HepG2 (cell line): ENCODE data around the gene RGS7. TPM values are rescaled to one million over a fixed set of nuclear protein-coding genes. Genes with fewer than 3 reads are reported as not detected.

ENCODE experiments used
- HMGA1 ChIP-seq: sonication (generic); formaldehyde crosslinking; conservative IDR thresholded peaks from 2 replicates; pipeline ENCODE4 v1.4.0; 2020; ENCODE audit warnings: missing genetic modification reagents
- HNRNPLL ChIP-seq: fragments of 200-400 bp; formaldehyde crosslinking; IDR thresholded peaks from 2 replicates; pipeline ENCODE4 v1.6.1; 2017; ENCODE audit warnings: mild to moderate bottlenecking, low read depth, low read length; ENCODE audit not compliant: poor library complexity, severe bottlenecking
- RFX1 ChIP-seq: fragments of 450-650 bp; IDR thresholded peaks from 2 replicates; pipeline ENCODE4 v1.6.1; 2017
- ZMYM4 ChIP-seq: sonication (generic); formaldehyde crosslinking; IDR thresholded peaks from 2 replicates; pipeline ENCODE4 v1.8.1; 2023; ENCODE audit warnings: mild to moderate bottlenecking, missing genetic modification reagents
- ZNF234 ChIP-seq: sonication (generic); formaldehyde crosslinking; conservative IDR thresholded peaks from 2 replicates; pipeline ENCODE4 v1.5.1; 2020; ENCODE audit warnings: mild to moderate bottlenecking, missing genetic modification reagents
- ZNF253 ChIP-seq: sonication (generic); formaldehyde crosslinking; IDR thresholded peaks from 2 replicates; pipeline ENCODE4 v1.8.0; 2022; ENCODE audit warnings: mild to moderate bottlenecking, missing genetic modification reagents, borderline replicate concordance
- ZNF564 ChIP-seq: sonication (generic); formaldehyde crosslinking; IDR thresholded peaks from 2 replicates; pipeline ENCODE4 v1.8.1; 2023; ENCODE audit warnings: mild to moderate bottlenecking, missing genetic modification reagents
- polyA plus RNA-seq, 8 experiments: library from polyadenylated mRNA; depleted of rRNA in 3 of 8; stranded (reverse) in 7 of 8; unstranded in 1 of 8; fragments of >200 nt; fragmentation: Illumina TruSeq in 4 of 8; extraction: Trizol in 4 of 8; gene quantifications; 2 replicates each; pipeline versions ENCODE4 v1.2.1 to v1.2.3, GENCODE V29; 2011 to 2016; ENCODE audit warnings: low read depth in 4 of 8, missing spikeins in 1 of 8, mixed read lengths in 1 of 8; ENCODE audit not compliant: insufficient read depth in 1 of 8
- total RNA-seq, 5 experiments: library from RNA; depleted of rRNA; stranded (reverse); fragments of >200 nt; fragmentation: Illumina TruSeq; extraction: Trizol; gene quantifications; 2 replicates each; pipeline ENCODE4 v1.2.3, GENCODE V29; 2016; ENCODE audit warnings: low read depth in 1 of 5
- TF ChIP-seq, protein P1 (sequence below): IDR thresholded peaks from 2 replicates; pipeline ENCODE4 v1.6.1; 2012; ENCODE audit warnings: low read depth, low read length, improper control_type of control experiment
- TF ChIP-seq, protein P2 (sequence below): sonication (generic); formaldehyde crosslinking; IDR thresholded peaks from 2 replicates; pipeline ENCODE4 v1.4.0; 2020; ENCODE audit warnings: missing genetic modification reagents
- TF ChIP-seq, protein P3 (sequence below): sonication (generic); formaldehyde crosslinking; IDR thresholded peaks from 2 replicates; pipeline ENCODE4 v1.8.0; 2022; ENCODE audit warnings: missing genetic modification reagents, mild to moderate bottlenecking, inconsistent platforms, borderline replicate concordance
- TF ChIP-seq, protein P4 (sequence below): IDR thresholded peaks from 2 replicates; pipeline ENCODE4 v1.6.1; 2016; ENCODE audit warnings: control low read depth
- TF ChIP-seq, protein P5 (sequence below): sonication (generic); formaldehyde crosslinking; IDR thresholded peaks from 2 replicates; pipeline ENCODE4 v1.5.1; 2020; ENCODE audit warnings: mild to moderate bottlenecking, missing genetic modification reagents, moderate library complexity

The RGS7 gene
- total and polyA plus RNA-seq, 2 of the 13 experiments (the other 11 are each of a cell fraction or from before 2014, with no cell fraction given): not detected

DNA sequence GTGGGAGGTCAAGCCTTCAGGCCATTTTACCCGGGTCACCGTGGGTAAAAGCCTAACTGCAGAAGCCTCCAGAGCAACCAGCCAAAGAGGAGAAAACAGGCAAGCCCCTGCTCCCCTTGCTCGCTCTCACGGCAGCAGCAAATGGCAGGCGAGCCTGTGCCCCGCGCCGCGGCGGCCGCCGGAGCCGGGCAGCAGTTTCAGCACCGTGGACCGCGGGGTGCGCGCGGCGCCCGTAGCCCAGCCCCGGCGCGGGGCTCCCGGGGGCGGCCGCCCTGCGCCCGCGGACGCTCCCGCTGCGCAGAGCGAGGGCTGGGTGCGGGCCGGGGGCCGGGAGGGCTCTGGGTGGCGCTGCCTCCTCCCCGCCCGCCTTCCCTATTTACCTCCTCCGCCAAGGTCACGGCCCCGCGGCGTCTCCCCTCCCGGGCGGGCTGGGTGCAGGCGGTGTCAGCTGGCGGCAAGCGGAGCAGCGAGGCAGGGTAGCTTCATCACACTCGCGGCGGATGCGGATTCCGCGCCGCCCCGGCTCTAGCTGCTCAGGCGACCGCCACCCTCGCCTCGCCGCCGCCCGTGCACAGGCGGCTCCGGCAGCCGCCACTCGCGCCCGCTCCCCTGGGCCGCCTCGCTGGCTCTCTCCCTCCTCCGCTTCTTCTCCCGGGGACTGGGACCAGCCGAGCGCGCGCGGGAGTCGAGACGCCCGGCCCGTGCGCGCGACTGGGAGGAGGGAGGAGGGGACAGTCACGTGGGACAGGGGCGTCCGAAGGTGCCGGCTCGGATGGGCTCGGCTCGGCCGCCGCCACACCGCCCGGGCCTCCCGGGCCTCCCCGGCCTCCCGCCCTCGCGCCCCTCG, at the start of gene RGS7 (continued):
- TF ChIP-seq, protein P1, sequence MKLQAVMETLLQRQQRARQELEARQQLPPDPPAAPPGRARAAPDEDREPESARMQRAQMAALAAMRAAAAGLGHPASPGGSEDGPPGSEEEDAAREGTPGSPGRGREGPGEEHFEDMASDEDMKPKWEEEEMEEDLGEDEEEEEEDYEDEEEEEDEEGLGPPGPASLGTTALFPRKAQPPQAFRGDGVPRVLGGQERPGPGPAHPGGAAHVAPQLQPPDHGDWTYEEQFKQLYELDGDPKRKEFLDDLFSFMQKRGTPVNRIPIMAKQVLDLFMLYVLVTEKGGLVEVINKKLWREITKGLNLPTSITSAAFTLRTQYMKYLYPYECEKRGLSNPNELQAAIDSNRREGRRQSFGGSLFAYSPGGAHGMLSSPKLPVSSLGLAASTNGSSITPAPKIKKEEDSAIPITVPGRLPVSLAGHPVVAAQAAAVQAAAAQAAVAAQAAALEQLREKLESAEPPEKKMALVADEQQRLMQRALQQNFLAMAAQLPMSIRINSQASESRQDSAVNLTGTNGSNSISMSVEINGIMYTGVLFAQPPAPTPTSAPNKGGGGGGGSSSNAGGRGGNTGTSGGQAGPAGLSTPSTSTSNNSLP: no peak
- TF ChIP-seq, protein P2, sequence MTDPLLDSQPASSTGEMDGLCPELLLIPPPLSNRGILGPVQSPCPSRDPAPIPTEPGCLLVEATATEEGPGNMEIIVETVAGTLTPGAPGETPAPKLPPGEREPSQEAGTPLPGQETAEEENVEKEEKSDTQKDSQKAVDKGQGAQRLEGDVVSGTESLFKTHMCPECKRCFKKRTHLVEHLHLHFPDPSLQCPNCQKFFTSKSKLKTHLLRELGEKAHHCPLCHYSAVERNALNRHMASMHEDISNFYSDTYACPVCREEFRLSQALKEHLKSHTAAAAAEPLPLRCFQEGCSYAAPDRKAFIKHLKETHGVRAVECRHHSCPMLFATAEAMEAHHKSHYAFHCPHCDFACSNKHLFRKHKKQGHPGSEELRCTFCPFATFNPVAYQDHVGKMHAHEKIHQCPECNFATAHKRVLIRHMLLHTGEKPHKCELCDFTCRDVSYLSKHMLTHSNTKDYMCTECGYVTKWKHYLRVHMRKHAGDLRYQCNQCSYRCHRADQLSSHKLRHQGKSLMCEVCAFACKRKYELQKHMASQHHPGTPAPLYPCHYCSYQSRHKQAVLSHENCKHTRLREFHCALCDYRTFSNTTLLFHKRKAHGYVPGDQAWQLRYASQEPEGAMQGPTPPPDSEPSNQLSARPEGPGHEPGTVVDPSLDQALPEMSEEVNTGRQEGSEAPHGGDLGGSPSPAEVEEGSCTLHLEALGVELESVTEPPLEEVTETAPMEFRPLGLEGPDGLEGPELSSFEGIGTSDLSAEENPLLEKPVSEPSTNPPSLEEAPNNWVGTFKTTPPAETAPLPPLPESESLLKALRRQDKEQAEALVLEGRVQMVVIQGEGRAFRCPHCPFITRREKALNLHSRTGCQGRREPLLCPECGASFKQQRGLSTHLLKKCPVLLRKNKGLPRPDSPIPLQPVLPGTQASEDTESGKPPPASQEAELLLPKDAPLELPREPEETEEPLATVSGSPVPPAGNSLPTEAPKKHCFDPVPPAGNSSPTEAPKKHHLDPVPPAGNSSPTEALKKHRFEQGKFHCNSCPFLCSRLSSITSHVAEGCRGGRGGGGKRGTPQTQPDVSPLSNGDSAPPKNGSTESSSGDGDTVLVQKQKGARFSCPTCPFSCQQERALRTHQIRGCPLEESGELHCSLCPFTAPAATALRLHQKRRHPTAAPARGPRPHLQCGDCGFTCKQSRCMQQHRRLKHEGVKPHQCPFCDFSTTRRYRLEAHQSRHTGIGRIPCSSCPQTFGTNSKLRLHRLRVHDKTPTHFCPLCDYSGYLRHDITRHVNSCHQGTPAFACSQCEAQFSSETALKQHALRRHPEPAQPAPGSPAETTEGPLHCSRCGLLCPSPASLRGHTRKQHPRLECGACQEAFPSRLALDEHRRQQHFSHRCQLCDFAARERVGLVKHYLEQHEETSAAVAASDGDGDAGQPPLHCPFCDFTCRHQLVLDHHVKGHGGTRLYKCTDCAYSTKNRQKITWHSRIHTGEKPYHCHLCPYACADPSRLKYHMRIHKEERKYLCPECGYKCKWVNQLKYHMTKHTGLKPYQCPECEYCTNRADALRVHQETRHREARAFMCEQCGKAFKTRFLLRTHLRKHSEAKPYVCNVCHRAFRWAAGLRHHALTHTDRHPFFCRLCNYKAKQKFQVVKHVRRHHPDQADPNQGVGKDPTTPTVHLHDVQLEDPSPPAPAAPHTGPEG: no peak
- TF ChIP-seq ZNF253 (CRISPR knock-in tag) (no peak), ZMYM4 (peak; percentile 24; the same call in 1 of the 2 replicates), HNRNPLL (peak; percentile 38), ZNF564 (CRISPR knock-in tag) (no peak), RFX1 (no peak), HMGA1 (CRISPR knock-in tag) (no peak), ZNF234 (no peak)
- TF ChIP-seq, protein P3, sequence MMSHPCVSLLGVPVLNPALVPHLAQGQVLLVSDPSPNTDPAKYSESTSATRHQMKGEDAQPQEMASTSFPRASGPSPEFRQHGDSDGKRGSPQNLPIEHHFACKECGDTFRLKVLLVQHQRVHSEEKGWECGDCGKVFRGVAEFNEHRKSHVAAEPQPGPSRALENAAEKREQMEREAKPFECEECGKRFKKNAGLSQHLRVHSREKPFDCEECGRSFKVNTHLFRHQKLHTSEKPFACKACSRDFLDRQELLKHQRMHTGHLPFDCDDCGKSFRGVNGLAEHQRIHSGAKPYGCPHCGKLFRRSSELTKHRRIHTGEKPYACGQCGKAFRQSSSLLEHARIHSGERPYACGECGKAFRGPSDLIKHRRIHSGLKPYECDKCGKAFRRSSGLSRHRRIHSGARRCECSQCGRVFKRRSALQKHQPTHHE (CRISPR knock-in tag): no peak
- TF ChIP-seq, protein P4, sequence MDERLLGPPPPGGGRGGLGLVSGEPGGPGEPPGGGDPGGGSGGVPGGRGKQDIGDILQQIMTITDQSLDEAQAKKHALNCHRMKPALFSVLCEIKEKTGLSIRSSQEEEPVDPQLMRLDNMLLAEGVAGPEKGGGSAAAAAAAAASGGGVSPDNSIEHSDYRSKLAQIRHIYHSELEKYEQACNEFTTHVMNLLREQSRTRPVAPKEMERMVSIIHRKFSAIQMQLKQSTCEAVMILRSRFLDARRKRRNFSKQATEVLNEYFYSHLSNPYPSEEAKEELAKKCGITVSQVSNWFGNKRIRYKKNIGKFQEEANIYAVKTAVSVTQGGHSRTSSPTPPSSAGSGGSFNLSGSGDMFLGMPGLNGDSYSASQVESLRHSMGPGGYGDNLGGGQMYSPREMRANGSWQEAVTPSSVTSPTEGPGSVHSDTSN (CRISPR knock-in tag): no peak
- TF ChIP-seq, protein P5, sequence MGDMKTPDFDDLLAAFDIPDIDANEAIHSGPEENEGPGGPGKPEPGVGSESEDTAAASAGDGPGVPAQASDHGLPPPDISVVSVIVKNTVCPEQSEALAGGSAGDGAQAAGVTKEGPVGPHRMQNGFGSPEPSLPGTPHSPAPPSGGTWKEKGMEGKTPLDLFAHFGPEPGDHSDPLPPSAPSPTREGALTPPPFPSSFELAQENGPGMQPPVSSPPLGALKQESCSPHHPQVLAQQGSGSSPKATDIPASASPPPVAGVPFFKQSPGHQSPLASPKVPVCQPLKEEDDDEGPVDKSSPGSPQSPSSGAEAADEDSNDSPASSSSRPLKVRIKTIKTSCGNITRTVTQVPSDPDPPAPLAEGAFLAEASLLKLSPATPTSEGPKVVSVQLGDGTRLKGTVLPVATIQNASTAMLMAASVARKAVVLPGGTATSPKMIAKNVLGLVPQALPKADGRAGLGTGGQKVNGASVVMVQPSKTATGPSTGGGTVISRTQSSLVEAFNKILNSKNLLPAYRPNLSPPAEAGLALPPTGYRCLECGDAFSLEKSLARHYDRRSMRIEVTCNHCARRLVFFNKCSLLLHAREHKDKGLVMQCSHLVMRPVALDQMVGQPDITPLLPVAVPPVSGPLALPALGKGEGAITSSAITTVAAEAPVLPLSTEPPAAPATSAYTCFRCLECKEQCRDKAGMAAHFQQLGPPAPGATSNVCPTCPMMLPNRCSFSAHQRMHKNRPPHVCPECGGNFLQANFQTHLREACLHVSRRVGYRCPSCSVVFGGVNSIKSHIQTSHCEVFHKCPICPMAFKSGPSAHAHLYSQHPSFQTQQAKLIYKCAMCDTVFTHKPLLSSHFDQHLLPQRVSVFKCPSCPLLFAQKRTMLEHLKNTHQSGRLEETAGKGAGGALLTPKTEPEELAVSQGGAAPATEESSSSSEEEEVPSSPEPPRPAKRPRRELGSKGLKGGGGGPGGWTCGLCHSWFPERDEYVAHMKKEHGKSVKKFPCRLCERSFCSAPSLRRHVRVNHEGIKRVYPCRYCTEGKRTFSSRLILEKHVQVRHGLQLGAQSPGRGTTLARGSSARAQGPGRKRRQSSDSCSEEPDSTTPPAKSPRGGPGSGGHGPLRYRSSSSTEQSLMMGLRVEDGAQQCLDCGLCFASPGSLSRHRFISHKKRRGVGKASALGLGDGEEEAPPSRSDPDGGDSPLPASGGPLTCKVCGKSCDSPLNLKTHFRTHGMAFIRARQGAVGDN (CRISPR knock-in tag): peak; percentile 26
